ENCODE data around the gene OR11A1. TPM values are rescaled to one million over a fixed set of nuclear protein-coding genes. Genes with fewer than 3 reads are reported as not detected.

Gene OR11A1
- total RNA-seq, 1 donor from 2014 or later: not detected

DNA sequence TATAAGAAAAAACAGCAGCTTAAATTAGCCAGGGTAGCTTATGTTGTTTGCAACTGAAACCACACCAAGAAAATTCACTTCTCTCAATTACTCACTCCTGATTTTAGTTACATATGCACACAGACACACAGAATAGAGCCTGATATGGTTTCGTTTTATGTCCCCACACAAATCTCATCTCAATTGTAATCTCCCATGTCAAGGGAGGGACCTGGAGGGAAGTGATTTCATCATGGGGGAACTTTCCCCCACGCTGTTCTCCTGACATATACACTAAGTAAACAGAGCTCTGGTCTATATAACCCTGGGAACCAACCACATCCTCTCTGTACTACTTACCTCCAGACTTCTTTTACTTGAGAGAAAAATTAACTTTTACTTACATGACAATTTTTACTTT lies 32.3 kb downstream of the OR11A1 start:
- Histone ChIP-seq H3K4me1 (no peaks in the 10 kb centered on the region), H3K27me3 (no peaks in the 10 kb centered on the region), H3K36me3 (no peaks in the 10 kb centered on the region), H3K9me3 (no peaks in the 10 kb centered on the region), H3K4me3 (no peak overlapping the region), H3K27ac (no peak overlapping the region)
- no peak for ATAC-seq
- TF ChIP-seq, protein P1, sequence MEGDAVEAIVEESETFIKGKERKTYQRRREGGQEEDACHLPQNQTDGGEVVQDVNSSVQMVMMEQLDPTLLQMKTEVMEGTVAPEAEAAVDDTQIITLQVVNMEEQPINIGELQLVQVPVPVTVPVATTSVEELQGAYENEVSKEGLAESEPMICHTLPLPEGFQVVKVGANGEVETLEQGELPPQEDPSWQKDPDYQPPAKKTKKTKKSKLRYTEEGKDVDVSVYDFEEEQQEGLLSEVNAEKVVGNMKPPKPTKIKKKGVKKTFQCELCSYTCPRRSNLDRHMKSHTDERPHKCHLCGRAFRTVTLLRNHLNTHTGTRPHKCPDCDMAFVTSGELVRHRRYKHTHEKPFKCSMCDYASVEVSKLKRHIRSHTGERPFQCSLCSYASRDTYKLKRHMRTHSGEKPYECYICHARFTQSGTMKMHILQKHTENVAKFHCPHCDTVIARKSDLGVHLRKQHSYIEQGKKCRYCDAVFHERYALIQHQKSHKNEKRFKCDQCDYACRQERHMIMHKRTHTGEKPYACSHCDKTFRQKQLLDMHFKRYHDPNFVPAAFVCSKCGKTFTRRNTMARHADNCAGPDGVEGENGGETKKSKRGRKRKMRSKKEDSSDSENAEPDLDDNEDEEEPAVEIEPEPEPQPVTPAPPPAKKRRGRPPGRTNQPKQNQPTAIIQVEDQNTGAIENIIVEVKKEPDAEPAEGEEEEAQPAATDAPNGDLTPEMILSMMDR (IDR thresholded peaks at IDR 0.05): no peak
- no peak for DNase-seq
- intact Hi-C loops (cut with DNase I): no loop called here

GRCh38 chr6:29424168-29424567 lies 32.7 kb downstream of the OR11A1 start:
- Histone ChIP-seq H3K36me3 (no peaks in the 10 kb centered on the region), H3K27ac (no peak overlapping the region), H3K9me3 (no peaks in the 10 kb centered on the region), H3K27me3 (no peaks in the 10 kb centered on the region), H3K4me1 (no peaks in the 10 kb centered on the region), H3K4me3 (no peak overlapping the region)
- intact Hi-C loops (cut with DNase I): no loop called here
- DNase-seq (no peak), ATAC-seq (no peak)
- TF ChIP-seq, protein P1 (IDR thresholded peaks at IDR 0.05): no peak

- intact Hi-C loops (cut with DNase I): no loop called here
- H3K36me3 ChIP-seq: no peaks in the 10 kb centered on the region
- H3K9me3 ChIP-seq: no peaks in the 10 kb centered on the region
- ATAC-seq: no peak
- H3K4me3 ChIP-seq: no peak overlapping the region
- no peaks in the 10 kb centered on the region for H3K4me1 ChIP-seq
- TF ChIP-seq, protein P1 (IDR thresholded peaks at IDR 0.05): no peak
- DNase-seq: no peak
- H3K27me3 ChIP-seq: no peaks in the 10 kb centered on the region
- no peak overlapping the region for H3K27ac ChIP-seq
Observed at GRCh38 chr6:29419516-29419915, 37.4 kb downstream of the OR11A1 start.

DNA sequence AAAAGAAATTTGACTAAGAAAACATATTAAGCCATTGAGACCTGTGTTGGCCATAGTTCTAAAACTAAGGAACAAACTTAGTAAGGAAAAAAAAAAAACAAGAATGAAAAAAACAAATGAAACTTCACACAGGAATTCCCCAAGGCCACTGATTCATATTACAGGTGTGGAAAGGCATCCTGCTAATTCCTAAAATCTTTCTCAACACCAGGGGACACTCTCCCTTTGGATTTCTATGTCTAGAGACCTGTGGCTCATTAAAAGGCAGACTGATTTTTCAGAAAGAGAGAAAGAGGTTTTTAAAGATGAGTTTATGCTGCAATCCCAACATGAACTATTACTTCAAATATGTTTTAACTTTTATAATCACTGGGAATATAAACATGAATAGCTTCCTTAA lies 42.3 kb downstream of the OR11A1 start, which contains the start of gene OR12D1:
TSS of gene OR12D1 (plus strand) at position 341 of the 400 bp plus-strand sequence.
- no peak within 1 kb of the TSS for H3K27ac ChIP-seq
- intact Hi-C loops (cut with DNase I): no loop called here
- H3K9me3 ChIP-seq: no peaks in the 10 kb centered on the region
- DNase-seq (no peak), ATAC-seq (no peak)
- no peaks in the 10 kb centered on the region for H3K27me3 ChIP-seq
- TF ChIP-seq, protein P1 (IDR thresholded peaks at IDR 0.05): no peak
- H3K4me3 ChIP-seq: no peak within 1 kb of the TSS
- no peaks in the 10 kb centered on the region for H3K36me3 ChIP-seq
- H3K4me1 ChIP-seq: no peaks in the 10 kb centered on the region

- Histone ChIP-seq H3K9me3 (no peaks in the 10 kb centered on the region), H3K27ac (no peak overlapping the region), H3K4me3 (no peak overlapping the region), H3K27me3 (no peaks in the 10 kb centered on the region), H3K4me1 (no peaks in the 10 kb centered on the region), H3K36me3 (no peaks in the 10 kb centered on the region)
- DNase-seq: no peak
- TF ChIP-seq, protein P1 (IDR thresholded peaks at IDR 0.05): no peak
- ATAC-seq: no peak
- intact Hi-C loops (cut with DNase I): no loop called here
Observed at GRCh38 chr6:29403801-29404200, 53.1 kb downstream of the OR11A1 start.

DNA sequence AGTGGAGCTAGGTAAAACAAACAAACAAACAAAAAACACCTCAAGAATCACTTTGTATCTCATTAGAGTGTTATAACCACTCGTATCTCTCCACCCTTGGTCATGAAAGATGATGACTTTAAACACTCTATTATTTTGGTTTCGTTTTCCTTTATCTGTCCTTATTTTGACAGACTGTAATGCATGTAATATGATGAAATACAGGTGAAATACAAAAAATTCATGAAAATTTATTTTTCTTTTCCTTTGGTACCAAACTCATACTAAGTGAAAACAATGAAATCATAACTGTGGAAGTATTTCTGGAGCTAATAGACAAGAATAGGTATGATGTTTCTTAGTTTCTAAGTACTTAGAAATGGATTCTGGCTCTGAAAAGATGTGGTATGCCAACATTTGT lies 57.3 kb downstream of the OR11A1 start:
- TF ChIP-seq, protein P1 (IDR thresholded peaks at IDR 0.05): no peak
- intact Hi-C loops (cut with DNase I): no loop called here

More for the DNA sequence above, 57.3 kb downstream of the OR11A1 start:
- H3K9me3 ChIP-seq: no peaks in the 10 kb centered on the region
- no peak overlapping the region for H3K27ac ChIP-seq
- H3K4me1 ChIP-seq: no peaks in the 10 kb centered on the region
- ATAC-seq (no peak), DNase-seq (no peak)
- H3K36me3 ChIP-seq: no peaks in the 10 kb centered on the region
- no peak overlapping the region for H3K4me3 ChIP-seq
- H3K27me3 ChIP-seq: no peaks in the 10 kb centered on the region

Measured in upper lobe of right lung (tissue), 1 donor.